ENCODE data around the gene NELFB. TPM values are rescaled to one million over a fixed set of nuclear protein-coding genes. Genes with fewer than 3 reads are reported as not detected.
A peak's percentile ranks its signal among the peaks of the same experiment; 100 is the strongest.

Gene NELFB
- total and polyA plus RNA-seq, 2 donors (not counting 1 experiment from before 2014, with no cell fraction given), result 53.7 to 55.8 TPM

GRCh38 chr9:137305060-137305797 lies 50.1 kb downstream of the NELFB start:
- intact Hi-C loops (cut with micrococcal nuclease), result no loop called here
- H3K9me3 ChIP-seq (ENCODE audit: control extremely low read depth in 1 of 3, control insufficient read depth in 2 of 3, insufficient read depth in 1 of 3, low read length in 2 of 3), result peaks cover 0 to 12% (median 0%) of the 10 kb centered on the region in 3 donors
- Mint-ChIP-seq H3K9me3 (ENCODE audit: insufficient read depth) (no peaks in the 10 kb centered on the region), H3K27ac (no peak overlapping the region), H3K27me3 (no peaks in the 10 kb centered on the region), H3K4me1 (peaks cover 18% of the 10 kb centered on the region), H3K4me3 (peak overlapping the region; percentile 19)
- H3K9ac ChIP-seq (ENCODE audit: low read length), result no peak overlapping the region
- TF ChIP-seq CTCF (IDR thresholded peaks at IDR 0.05) (no peak), EZH2 (IDR thresholded peaks at IDR 0.05; ENCODE audit: borderline replicate concordance, insufficient read depth, low read depth, low read length, poor library complexity, severe bottlenecking) (no peak)
- H4K20me1 ChIP-seq (ENCODE audit: control insufficient read depth, insufficient read depth, low read length, poor library complexity, severe bottlenecking), result peaks cover 5% of the 10 kb centered on the region
- H3K27me3 ChIP-seq (replicated peaks in 1 of 4; ENCODE audit: control extremely low read depth in 1 of 4, control insufficient read depth in 3 of 4, insufficient read depth in 4 of 4, low read length in 3 of 4), result peaks cover 0 to 44% (median 14%) of the 10 kb centered on the region in 4 experiments
- H3K36me3 ChIP-seq (replicated peaks in 1 of 2; ENCODE audit: control extremely low read depth in 1 of 2, control insufficient read depth in 1 of 2, extremely low read depth in 1 of 2, insufficient read depth in 2 of 2, low read length in 1 of 2), result no peaks in the 10 kb centered on the region
- ATAC-seq (ENCODE audit: low read depth) (no peak), DNase-seq (peak; percentile 67)
- H3K4me1 ChIP-seq (ENCODE audit: control insufficient read depth in 2 of 2, insufficient read depth in 2 of 2, low read length in 2 of 2), result peaks cover 38 to 51% of the 10 kb centered on the region in 2 donors
- no peak overlapping the region for H3K27ac ChIP-seq (ENCODE audit: low read length in 2 of 2)
- POLR2A ChIA-PET, result no interaction called here
- H3K79me2 ChIP-seq (ENCODE audit: control insufficient read depth, insufficient read depth, low read length), result no peaks in the 10 kb centered on the region
- H3K4me2 ChIP-seq (replicated peaks; ENCODE audit: low read depth, low read length, poor library complexity, severe bottlenecking), result peak overlapping the region; percentile 49
- no peak overlapping the region for H3K4me3 ChIP-seq (ENCODE audit: control extremely low read depth in 1 of 5, extremely low read depth in 1 of 5, insufficient read depth in 1 of 5, low read depth in 2 of 5, low read length in 4 of 5)
- CTCF ChIA-PET, result interaction anchor here (1.5 kb wide), 1 partner anchor 16 kb away, joined by 4 read pairs; no protein-coding TSS in a partner anchor
- no peak overlapping the region for H2AFZ ChIP-seq (ENCODE audit: insufficient read depth, low read depth, low read length, poor library complexity, severe bottlenecking)
- WGBS (ENCODE audit: insufficient coverage), result 43% methylated on average over 32 of the region's 36 CpGs

- ChIA-PET POLR2A (interaction anchor here (0.5 kb wide), 1 partner anchor 33 kb away, joined by 3 read pairs; no protein-coding TSS in a partner anchor), CTCF (interaction anchor here (1.5 kb wide), 1 partner anchor 15 kb away, joined by 4 read pairs; no protein-coding TSS in a partner anchor)
- Histone ChIP-seq H3K79me2 (ENCODE audit: control insufficient read depth, insufficient read depth, low read length) (no peaks in the 10 kb centered on the region), H3K9me3 (ENCODE audit: control extremely low read depth in 1 of 3, control insufficient read depth in 2 of 3, insufficient read depth in 1 of 3, low read length in 2 of 3) (peaks cover 0 to 12% (median 0%) of the 10 kb centered on the region in 3 donors), H3K27ac (ENCODE audit: low read length in 2 of 2) (no peak overlapping the region), H2AFZ (ENCODE audit: insufficient read depth, low read depth, low read length, poor library complexity, severe bottlenecking) (no peak overlapping the region), H4K20me1 (ENCODE audit: control insufficient read depth, insufficient read depth, low read length, poor library complexity, severe bottlenecking) (peaks cover under 1% of the 10 kb centered on the region), H3K36me3 (replicated peaks in 1 of 2; ENCODE audit: control extremely low read depth in 1 of 2, control insufficient read depth in 1 of 2, extremely low read depth in 1 of 2, insufficient read depth in 2 of 2, low read length in 1 of 2) (no peaks in the 10 kb centered on the region), H3K4me1 (ENCODE audit: control insufficient read depth in 2 of 2, insufficient read depth in 2 of 2, low read length in 2 of 2) (peaks cover 34 to 46% of the 10 kb centered on the region in 2 donors), H3K4me2 (replicated peaks; ENCODE audit: low read depth, low read length, poor library complexity, severe bottlenecking) (peak overlapping the region; percentile 49), H3K9ac (ENCODE audit: low read length) (no peak overlapping the region), H3K4me3 (ENCODE audit: control extremely low read depth in 1 of 5, extremely low read depth in 1 of 5, insufficient read depth in 1 of 5, low read depth in 2 of 5, low read length in 4 of 5) (no peak overlapping the region), H3K27me3 (replicated peaks in 1 of 4; ENCODE audit: control extremely low read depth in 1 of 4, control insufficient read depth in 3 of 4, insufficient read depth in 4 of 4, low read length in 3 of 4) (peaks cover 0 to 39% (median 12%) of the 10 kb centered on the region in 4 experiments)
- no peak for TF ChIP-seq CTCF (IDR thresholded peaks at IDR 0.05)
- no peak for TF ChIP-seq EZH2 (IDR thresholded peaks at IDR 0.05; ENCODE audit: borderline replicate concordance, insufficient read depth, low read depth, low read length, poor library complexity, severe bottlenecking)
- Mint-ChIP-seq H3K4me3 (no peak overlapping the region), H3K27me3 (no peaks in the 10 kb centered on the region), H3K27ac (no peak overlapping the region), H3K9me3 (ENCODE audit: insufficient read depth) (no peaks in the 10 kb centered on the region), H3K4me1 (peaks cover 17% of the 10 kb centered on the region)
- DNase-seq (no peak), ATAC-seq (ENCODE audit: low read depth) (no peak)
- 38% methylated on average over 8 of the region's 8 CpGs for WGBS (ENCODE audit: insufficient coverage)
- intact Hi-C loops (cut with micrococcal nuclease), result no loop called here
These were observed 50.6 kb downstream of the NELFB start for GRCh38 chr9:137305798-137306065.

Data from B cell (primary cell).